GM10248 (cell line): ENCODE data around the gene SLC49A3.
"Not testable (repeated sequence)": the region's sequence is repeated elsewhere in the genome, so short reads cannot be mapped to it uniquely, and the experiment has no call there.

Experiments used
- CTCF ChIA-PET: fragments of 300-600 bp; sonication (Branson Sonifier 250); formaldehyde crosslinking; extraction: SDS; loops from one replicate; lab custom pipeline; 2021; ENCODE audit warnings: antibody characterized with exemption; lab: Yijun Ruan, JAX
- POLR2A ChIA-PET: fragments of 350-650 bp; sonication (Branson Sonifier 250); formaldehyde crosslinking; extraction: SDS; loops from one replicate; lab custom pipeline; 2020; ENCODE audit warnings: antibody characterized with exemption; lab: Yijun Ruan, JAX
- DNase-seq: peaks from one replicate; pipeline ENCODE4 v3.0.0; 2012; ENCODE audit errors: extremely low spot score
- TF ChIP-seq, protein P1 (sequence below): IDR thresholded peaks from 2 replicates; pipeline ENCODE4 v1.5.1; 2012; ENCODE audit warnings: mild to moderate bottlenecking, low read depth; ENCODE audit errors: extremely low read depth, missing control alignments, control extremely low read depth

SLC49A3 gene

DNA sequence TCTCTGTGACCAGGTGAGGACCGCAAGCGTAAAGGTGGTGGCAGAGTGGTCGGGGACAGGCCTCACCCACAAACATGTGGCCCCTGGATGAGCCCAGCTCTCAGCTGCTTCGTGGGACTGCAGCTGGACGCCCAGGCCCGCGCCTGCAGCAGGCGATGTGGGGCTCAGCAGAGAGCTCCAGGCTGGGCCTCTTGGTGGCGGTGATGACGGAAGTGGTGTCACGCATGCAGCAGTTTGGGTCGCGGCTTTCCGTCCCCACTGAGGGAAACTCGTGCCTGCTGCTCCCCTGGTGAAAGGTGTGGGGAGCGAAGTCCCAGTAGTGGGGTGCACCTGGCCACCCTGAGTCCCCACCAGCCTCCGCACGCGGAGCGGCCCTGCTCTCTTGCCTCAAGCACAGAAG is 43.5 kb upstream of the SLC49A3 start:
- POLR2A ChIA-PET: no interaction called here
- TF ChIP-seq, protein P1, sequence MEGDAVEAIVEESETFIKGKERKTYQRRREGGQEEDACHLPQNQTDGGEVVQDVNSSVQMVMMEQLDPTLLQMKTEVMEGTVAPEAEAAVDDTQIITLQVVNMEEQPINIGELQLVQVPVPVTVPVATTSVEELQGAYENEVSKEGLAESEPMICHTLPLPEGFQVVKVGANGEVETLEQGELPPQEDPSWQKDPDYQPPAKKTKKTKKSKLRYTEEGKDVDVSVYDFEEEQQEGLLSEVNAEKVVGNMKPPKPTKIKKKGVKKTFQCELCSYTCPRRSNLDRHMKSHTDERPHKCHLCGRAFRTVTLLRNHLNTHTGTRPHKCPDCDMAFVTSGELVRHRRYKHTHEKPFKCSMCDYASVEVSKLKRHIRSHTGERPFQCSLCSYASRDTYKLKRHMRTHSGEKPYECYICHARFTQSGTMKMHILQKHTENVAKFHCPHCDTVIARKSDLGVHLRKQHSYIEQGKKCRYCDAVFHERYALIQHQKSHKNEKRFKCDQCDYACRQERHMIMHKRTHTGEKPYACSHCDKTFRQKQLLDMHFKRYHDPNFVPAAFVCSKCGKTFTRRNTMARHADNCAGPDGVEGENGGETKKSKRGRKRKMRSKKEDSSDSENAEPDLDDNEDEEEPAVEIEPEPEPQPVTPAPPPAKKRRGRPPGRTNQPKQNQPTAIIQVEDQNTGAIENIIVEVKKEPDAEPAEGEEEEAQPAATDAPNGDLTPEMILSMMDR: no peak
- CTCF ChIA-PET: interaction anchor here (0.7 to 1.2 kb wide), 2 partner anchors 10 kb away, joined by 3 to 8 read pairs; no protein-coding TSS in a partner anchor
- DNase-seq: no peak

DNA sequence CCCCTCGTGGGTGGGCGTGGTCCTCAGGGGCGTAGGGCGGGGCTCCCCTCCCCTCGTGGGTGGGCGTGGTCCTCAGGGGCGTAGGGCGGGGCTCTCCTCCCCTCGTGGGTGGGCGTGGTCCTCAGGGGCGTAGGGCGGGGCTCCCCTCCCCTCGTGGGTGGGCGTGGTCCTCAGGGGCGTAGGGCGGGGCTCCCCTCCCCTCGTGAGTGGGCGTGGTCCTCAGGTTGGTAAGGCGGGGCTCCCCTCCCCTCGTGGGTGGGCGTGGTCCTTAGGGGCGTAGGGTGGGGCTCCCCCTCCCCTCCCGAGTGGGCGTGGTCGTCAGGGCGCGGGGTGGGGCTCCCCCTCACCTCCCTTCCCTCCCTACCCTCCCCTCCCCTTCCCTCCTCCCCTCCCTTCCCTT is 43.0 kb upstream of the SLC49A3 start:
- CTCF ChIA-PET: interaction anchor here (0.7 kb wide), 1 partner anchor 10 kb away, joined by 3 read pairs; no protein-coding TSS in a partner anchor
- DNase-seq, POLR2A ChIA-PET: not testable (repeated sequence)

DNA sequence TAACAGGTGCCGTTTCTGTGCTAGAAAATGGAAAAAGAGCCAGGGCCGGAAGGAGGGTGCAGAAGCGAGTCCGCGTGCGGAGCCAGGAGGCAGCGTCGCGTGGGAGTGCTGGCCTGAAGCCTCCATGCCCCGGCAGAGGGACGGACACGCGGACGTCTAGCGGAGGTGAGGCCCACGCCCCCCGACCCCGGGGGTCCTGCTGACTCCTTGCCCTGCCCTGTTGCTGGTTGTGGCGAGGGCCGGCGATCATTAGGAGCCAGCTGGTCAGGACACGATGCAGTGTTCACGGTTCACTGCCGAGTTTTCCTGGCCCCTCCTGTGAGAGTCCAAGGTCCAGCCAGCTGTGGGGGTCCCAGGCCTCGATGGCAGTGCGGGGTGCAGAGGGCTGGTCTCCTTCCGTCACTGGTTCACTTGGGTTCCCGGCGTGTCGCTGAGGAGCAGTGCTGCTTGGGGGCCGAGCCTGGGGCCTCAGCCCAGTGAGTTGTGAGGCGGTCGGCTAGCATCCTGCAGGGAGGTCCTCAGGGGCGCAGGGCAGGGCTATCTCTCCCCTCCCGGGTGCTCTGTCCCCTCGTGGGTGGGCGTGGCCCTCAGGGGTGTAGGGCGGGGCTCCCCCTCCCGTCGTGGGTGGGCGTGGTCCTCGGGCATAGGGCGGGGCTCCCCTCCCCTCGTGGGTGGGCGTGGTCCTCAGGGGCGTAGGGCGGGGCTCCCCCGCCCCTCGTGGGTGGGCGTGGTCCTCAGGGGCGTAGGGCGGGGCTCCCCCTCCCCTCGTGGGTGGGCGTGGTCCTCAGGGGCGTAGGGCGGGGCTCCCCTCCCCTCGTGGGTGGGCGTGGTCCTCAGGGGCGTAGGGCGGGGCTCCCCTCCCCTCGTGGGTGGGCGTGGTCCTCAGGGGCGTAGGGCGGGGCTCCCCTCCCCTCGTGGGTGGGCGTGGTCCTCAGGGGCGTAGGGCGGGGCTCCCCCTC is 42.3 kb upstream of the SLC49A3 start:
- POLR2A ChIA-PET, DNase-seq, CTCF ChIA-PET: not testable (repeated sequence)

DNA sequence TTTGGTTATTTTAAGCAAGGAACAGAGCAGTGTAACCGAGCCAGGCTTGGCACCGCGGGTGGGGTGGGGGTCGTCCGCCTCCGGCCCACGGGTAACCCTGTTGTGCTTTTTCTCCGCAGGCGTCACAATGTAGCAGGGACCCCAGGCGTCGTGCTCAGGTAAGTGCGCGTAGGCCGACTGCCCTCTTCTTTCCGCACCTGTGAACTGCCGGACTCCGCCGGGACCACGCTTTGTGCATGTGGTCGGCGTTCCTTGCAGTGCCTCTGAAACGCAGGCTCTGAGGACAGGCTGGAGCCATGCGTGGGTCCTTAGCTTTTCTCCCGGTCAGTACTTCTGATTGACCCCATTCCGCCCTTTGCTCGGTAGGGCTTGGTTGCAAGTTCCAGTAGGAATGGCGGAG is 41.6 kb upstream of the SLC49A3 start:
- TF ChIP-seq, protein P1: no peak
- ChIA-PET CTCF (no interaction called here), POLR2A (no interaction called here)
- DNase-seq: no peak

DNA sequence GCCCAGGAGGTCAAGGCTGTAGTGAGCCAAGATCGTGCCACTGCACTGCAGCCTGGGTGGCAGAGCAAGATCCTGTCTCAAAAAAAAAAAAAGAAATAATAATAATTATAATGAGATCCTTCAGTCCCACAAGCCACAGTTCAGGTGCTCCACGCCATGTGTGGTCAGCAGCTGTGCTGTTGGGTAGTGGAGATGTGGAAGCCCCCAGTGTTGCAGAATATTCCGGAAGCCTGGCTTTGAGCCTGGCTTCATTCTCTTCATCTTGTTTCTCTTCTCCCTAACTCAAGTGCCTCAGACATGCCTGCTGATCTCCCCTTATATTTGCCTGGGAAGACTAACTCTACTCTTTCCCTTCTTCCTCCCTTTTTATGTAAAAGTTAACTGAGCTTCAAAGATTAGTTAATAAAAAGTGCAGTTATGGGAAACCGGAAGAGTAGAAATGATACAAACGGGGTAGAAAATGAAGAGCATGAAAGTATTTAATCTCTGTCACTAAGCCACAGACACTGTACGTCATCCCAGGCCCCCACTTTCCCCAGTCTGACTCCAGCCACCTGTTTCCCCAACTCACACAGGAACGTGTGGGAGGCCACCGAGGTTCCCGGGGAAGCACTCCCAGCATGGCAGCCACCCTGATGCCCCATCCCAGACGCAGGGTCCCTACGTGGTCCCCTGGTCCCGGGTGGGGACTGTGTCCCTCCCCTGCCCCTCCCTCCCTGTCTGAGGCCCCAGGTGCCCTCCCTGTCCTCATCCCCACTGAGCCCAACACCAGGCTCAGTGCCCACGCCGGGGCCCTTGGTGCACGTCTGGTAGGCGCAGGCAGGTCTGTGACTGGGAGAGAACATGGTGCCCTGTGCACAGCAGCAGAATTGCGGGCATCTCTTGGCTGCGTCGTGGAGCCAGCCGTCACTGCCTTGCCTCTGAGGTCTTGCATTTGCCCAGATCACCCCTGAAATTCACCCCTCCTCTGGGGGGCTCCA is 40.7 kb upstream of the SLC49A3 start:
- TF ChIP-seq, protein P1: no peak
- CTCF ChIA-PET: interaction anchor here (2.5 kb wide), 1 partner anchor 13 kb away, joined by 11 read pairs; no protein-coding TSS in a partner anchor
- POLR2A ChIA-PET: no interaction called here
- DNase-seq: no peak

DNA sequence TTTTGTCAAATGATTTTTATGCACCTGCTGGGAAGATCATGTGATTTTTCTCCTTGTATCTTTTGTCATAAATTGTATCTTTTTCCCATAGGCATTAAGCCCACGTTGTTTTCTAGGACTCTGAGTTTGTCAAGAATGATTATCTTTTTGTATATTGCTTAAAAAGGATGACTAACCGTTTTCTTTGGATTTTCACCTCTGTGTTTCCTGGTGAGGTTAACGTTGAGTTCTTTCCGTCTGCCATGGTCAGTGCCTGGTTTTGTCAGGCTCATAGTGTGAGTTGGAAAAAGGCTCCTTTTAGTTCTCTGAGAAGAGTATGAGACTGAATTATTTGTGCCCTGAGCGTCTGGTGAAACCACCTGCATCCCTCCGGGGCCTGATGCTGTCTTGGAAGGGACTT is 38.6 kb upstream of the SLC49A3 start:
- no peak for DNase-seq
- ChIA-PET POLR2A (no interaction called here), CTCF (interaction anchor here (1.0 to 2.5 kb wide), 2 partner anchors 13 to 15 kb away, joined by 3 to 11 read pairs; no protein-coding TSS in a partner anchor)

DNA sequence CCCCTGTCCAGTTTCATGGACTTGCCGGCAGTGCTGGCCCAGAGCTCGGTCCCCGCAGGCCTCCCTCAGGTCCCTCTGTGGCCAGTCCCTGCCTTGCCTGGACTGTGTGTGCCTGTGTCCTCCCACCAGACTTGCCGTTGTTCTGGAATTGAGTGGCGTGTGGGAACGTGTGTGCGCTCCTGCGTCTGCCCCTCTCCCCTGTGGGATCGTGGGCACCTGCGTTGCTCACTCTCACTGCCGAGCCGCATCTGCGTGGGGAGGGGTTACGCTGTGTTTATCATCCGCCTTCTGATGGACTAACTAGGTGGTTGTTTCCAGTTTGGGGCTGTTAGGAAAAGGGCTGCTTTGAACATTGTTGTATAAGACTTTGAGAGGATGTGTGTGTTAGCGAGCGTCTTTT is 37.9 kb upstream of the SLC49A3 start:
- TF ChIP-seq, protein P1: no peak
- POLR2A ChIA-PET: no interaction called here
- CTCF ChIA-PET: interaction anchor here (1.2 kb wide), 2 partner anchors 16 to 260 kb away, joined by 3 read pairs; partner anchors contain the start of gene IDUA
- no peak for DNase-seq

More for the DNA sequence above, 38.6 kb upstream of the SLC49A3 start:
- TF ChIP-seq, protein P1: no peak
